Stimulated activated CD8-positive, alpha-beta memory T cell treated with anti-CD3 and anti-CD28 coated beads, Interleukin-15, amount 100 ng/mL, for 48 hours (primary cell): ENCODE measurements around the gene GRID2IP.
A peak's percentile ranks its signal among the peaks of the same experiment; 100 is the strongest.
"Not testable (repeated sequence)": the region's sequence is repeated elsewhere in the genome, so short reads cannot be mapped to it uniquely, and the experiment has no call there.

Experiments used
- DNase-seq, 2 donors: peaks; one replicate each; pipeline ENCODE4 v3.0.0-alpha.2; 2020; ENCODE audit warnings: low read depth in 2 of 2

The GRID2IP gene

DNA sequence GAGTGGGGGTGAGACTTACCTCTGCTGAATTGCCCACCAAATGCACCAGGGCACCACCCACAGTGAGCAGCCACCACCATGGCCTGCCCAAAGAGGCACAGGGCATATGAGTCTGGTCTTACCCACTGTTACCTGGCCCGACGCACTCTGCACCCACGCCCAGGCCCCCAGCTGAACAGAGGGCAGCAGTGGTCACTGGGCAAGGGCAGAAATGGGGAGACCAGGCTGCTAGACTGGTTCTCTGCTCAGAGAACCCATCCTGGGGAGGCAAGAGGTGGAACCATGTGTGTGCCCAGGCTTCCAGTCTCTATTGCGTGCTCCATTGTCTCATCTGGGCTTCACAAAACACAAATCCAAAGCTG lies 64.1 kb downstream of the GRID2IP start:
- DNase-seq = no peak

DNA sequence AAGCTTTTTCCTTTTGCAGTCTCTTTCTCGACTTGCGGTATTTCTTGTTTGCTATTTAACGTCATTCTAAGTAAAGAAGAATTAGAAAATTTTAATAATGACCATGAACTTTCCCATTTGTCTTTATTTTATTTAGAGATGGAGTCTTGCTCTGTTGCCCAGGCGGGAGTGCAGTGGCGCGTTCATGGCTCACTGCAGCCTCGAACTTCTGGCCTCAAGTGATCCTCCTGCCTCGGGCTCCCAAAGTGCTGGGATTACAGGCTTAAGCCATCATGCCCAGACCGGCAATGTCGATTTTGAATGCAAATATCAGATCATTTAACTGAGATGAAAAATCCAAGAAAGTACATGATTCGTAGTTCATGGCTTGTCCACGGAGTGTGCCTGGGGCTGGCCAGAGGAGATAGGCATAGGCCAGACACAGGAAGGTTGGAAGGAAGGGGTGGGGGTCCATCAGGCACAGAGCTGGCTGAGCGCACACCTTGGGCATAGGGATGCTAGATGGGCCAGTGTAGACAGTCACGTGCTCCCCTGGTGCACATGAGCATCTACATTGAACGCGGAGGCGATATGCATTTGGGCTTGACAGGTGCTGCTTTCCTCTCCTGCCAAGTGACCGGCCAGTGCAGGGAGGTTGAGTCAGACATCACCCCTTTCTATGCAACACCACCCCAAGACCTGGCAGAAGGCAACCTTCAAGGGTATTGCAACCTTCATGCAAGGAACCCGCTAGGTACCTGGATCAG lies 64.7 kb downstream of the GRID2IP start:
- DNase-seq = no peak

DNA sequence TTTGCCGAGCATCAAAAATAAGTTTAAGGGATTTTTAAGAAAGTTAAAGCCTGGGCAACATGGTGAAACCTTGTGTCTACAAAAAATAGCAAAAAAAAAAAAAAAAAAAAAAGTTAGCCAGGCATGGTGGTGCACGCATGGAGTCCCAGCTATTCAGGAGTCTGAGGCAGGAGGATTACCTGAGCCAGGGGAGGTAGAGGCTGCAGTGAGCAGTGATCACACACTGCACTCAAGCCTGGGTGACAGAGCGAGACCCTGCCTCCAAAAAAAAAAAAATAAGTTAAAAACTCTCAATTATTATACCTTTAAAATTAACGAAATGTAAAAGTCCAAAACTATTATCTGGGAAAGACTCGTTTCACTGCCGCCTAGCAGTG lies 68.5 kb downstream of the GRID2IP start:
- no peak for DNase-seq

DNA sequence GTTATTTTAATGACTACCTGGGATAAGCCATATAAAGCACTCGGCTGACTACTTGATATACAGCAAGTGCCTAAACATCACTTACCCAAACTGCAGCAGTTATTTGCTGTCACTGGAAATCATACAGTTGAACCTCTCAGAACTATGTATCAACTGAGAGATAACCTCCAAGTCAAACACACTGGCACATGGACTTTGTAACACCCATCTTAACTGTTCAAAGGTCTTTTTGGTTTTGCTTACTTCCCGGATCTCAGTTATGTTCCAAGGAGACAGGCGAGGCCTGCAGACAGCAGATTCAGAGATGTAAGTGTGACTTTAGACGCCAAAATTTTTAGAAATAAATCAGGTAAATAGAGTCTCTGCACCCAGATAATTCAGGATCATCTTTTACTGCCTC lies 69.0 kb downstream of the GRID2IP start:
- no peak for DNase-seq

DNA sequence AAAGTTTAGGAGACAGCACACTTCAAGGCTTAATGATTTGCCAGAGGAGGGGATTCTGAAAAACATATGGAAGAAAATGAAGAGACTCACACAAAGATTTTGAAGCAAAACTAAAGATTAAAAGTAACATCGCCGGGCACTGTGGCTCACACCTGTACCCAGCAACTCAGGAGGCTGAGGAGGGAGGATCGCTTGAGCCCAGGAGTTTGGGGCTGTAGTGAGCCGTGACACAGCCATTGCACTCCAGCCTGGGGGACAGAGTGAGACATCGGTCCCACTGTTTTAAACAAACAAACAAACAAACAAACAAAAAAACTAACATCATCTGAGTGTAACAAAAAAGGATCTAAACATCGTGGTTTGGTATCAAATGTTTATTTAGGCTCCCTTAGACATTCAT lies 69.8 kb downstream of the GRID2IP start:
- no peak for DNase-seq

DNA sequence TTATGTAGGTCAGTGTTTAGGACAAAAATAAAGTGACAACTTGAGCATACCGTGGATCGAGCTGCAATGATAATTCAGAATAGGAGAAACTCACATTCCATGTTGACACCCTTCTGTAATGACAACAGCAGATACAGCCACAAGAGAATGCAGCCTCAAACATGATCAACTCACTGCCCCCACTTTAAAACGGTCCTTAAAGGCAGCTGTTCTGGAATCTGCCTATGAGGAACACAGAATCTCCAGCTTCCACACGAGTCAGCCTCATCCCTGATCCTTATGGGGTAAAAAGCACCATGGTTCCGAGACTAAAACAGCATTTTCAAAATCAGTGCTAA lies 71.0 kb downstream of the GRID2IP start:
- no peak for DNase-seq

DNA sequence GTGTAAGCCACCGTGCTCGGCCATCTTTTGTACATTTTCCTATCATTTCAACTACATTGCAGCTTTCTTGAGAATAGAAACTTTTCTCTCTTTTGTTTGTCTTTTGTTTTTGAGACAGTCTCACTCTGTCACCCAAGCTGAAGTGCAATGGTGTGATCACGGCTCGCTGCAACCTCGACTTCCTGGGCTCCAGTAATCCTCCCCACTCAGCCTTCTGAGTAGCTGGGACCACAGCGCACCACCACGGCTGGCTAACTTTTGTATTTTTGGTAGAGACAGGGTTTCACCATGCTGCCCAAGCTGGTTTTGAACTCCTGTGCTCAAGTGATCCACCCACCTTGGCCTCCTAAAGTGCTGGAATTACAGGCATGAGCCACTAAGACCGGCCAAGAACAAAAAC lies 72.2 kb downstream of the GRID2IP start:
- peak in 1 of 2 donors; percentile 13 for DNase-seq

DNA sequence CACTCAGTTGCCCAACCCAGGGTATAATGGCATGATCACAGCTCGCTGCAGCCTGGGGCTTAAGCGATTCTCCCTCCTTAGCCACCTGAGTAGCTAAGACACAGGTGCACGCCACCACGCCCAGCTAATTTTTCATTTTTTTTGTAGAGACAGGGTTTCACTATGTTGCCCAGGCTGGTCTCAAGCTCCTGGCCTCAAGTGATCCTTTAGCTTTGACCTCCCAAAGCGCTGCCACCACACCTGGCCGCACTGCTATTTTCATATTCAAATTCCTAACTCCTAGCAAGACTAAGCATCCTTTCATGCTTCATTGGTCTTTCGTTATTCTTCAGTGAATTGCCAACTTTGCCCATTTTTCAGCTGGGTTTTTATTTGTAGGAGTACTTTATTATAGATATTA lies 73.1 kb downstream of the GRID2IP start:
- no peak for DNase-seq

DNA sequence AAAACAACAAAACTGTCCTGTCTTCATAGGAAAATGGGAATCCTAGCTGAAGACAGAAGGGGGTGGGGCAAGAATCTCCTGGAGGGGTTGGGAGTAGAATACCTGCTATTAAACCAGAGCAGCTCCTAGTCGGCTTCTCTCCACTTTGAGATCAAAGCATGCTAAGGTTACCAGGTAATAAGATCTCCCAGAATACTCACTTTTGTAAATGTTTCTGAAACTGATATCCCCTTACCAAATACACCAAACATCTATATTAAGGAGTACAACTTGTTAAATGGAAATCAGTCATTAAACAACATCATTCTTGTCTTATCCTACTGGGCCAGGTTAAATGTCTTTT lies 74.0 kb downstream of the GRID2IP start:
- no peak for DNase-seq

DNA sequence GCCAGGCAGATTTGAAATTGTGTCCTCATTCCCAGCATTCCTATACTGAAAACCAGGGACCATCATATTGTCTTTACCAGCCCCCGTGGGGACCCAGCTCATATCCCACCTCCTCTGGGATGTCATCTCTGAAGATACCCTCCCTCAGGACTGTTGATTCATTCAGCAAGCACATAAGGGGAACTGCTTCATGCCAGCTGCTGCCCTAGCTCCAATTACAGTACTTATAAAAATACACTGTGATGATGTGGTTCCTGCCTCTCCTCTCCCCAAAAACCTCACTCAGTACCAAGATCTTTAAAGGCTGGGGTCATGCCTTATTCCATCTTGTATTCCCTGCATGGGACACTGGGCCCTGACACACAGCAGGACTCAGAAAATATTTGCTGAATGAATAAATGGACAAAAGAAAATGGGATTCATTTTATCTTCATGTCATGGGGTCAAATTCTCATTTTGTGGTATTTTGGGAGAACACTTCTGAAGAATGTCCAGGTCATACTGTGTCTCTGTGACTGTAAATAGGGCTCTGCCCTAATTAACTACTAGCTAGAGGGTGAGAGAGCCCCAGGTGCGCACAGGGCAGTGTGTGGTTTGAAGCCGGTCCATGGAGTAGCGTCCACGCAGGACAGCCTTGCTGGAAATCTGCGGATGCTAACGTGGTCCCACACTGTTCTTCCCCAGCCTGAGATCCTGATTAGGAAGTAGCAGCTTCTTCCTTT lies 74.5 kb downstream of the GRID2IP start:
- DNase-seq = no peak

DNA sequence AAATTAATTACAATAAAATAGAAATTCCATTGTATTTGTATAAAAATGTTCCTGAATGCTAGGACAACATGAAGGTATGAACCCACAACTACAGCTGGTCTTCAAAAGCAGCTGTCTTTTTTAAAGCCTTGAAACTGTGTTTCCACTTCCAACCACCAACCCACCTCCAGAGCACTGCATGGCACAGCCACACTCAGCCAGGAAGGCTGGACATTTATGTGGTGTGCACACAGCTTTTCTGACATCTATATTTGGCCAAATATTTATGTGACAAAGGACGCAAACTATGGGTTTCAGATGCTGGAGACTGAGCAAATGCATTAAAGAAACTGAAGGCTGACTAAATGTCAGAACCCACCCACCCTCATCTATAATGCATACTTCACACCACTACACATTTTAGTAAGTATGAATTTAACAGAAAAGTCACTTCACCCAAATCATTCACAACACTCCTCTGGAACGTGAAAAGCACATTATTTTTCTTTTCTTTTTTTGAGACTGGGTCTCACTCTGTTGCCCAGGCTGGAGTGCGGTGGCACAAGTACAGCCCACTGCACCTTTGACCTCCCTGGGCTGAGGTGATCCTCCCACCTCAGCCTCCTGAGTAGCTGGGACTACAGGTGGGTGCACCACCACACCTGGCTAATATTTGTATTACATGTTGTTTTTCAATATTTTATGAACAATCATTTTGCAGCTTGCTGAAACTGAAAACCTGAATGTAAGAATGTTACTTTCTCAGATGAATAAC lies 75.7 kb downstream of the GRID2IP start:
- DNase-seq = no peak

DNA sequence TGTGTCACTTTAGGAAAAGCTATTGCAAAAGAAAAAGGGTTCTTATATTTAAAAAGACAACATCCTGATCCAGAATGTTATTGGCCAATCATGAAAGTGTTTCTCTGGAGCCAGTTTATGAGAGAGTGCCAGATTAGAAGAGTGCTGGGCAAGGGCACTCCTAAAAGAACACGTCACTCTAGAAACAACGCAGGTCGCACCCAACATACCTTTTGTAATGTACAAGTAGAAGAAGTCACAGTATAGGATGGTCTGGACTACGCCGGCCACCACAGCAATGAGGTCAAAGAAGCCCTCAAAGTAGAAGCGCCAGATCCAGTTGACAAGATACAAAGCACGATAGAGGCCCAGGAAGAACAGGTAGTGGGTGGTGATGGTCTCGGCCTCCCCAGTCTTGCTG lies 85.4 kb downstream of the GRID2IP start:
- DNase-seq = no peak

DNA sequence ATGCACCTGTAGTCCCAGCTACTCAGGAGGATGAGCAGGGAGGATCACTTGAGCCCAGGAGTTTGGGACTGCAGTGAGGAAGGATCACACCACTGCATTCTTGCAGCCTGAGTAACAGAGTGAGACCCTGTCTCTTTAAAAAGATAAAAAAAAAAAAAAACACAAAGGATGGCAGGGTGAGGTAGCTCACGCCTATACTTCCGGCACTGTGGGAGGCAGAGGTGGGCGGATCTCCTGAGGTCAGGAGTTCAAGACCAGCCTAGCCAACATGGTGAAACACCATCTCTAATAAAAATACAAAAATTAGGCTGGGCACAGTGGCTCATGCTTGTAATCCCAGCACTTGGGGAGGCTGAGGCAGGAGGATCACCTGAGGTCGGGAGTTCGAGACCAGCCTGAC lies 87.7 kb downstream of the GRID2IP start:
- DNase-seq = not testable (repeated sequence)

DNA sequence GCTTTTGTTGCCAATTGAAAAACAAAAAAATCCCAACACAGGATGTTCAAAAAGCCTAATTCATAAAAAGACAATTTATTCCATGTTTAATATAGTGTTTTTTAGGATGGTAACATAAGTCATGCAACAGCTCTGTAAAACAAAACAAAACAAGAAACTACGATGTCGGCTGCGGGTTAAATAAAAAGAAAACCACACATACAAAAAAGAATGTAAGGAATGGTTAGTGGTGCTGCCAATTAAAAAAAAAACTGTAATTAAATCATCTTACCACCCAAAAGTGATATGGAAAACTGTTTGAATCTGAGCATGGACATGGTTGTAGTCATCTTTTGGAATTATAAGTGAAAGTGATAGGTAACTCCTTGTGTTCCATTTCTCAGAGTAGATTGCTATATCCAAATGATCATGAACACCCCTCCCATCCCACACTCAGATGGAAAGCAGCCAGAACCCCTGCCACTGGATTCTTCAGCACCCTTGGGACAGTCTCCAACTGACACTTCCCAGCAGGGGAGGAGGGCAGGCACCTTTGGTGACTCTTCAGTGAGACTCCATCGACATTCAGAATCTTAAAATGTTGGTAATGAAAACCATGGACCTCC lies 89.2 kb downstream of the GRID2IP start:
- DNase-seq = no peak

DNA sequence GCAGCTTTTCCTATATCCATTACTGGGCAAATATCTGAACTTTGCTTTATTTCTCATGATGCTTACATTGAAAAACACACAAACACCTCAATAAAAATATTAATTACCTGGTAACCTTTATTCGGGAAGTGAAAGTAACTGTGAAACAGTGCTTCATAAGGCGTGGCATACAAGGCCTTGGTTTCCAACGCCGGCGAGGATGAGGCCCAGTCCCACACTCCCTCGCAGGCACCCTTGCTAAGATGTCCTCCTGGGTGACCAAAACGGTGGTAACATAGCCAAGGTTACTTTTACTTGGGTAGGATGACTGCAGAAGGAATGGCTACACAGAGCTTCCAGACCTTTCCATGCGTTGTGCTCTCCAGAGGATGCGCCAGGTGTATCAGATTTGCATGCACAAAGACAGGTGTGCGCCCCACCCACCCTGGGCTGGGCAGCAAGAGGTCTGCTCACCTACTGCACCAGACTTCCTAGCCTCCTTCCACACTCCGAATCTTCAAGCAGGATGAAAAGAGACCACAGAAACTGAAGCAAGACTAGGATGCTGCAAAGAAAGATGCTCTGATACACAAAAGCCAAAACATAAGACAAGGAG lies 90.2 kb downstream of the GRID2IP start:
- DNase-seq = no peak

DNA sequence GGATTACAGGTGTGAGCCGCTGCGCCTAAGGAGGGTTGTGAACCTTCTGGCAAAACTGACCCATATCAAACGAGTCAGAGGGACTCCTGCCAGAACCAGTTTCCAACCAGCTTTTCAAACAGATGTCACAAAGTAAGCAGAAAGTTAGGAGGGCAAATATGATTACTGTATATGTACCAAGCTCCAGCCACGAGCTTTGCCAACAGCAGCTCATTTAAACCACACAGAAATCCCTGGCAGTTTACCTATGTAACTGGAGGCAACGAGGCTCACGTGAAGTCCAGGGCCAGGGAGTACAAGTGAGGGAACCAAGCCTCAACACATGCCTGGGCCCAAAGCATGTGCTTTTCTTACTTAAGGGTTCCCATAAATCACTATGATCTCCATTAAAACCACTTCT lies 91.0 kb downstream of the GRID2IP start:
- DNase-seq = no peak

DNA sequence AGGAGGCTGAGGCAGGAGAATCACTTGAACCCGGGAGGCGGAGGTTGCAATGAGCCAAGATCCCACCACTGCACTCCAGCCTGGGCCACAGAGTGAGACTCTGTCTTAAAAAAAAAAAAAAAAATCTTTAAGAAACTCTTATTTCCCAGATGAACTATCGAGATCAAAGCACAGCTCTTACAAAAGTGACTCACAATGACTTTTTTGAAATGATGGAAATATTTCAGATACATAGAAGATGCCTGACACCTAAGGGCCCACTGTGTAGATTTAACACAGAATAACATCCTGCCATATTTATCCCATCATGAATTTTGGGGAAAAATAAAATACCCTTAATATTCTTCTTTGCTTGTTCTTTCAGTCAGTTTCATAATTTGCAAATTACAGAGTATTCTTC lies 92.6 kb downstream of the GRID2IP start:
- DNase-seq = not testable (repeated sequence)

DNA sequence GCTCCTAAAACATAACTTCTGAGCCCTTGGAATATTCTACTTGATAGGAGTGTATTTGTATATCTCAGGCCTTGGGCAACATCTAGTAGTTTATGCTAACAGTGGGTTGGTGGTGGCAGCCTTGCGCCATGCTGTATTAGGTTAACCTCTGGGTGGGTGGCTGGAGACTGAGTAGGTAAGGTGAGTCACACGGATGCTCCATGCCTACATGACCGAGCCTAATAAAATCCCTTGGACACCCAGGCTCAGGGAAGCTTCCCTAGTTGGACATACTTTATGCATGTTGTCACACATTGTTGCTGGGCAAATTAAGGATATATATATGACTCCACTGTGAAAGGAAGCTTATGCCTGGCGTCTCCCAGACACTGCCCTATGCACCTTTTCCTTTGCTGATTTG lies 97.5 kb downstream of the GRID2IP start:
- DNase-seq = no peak

DNA sequence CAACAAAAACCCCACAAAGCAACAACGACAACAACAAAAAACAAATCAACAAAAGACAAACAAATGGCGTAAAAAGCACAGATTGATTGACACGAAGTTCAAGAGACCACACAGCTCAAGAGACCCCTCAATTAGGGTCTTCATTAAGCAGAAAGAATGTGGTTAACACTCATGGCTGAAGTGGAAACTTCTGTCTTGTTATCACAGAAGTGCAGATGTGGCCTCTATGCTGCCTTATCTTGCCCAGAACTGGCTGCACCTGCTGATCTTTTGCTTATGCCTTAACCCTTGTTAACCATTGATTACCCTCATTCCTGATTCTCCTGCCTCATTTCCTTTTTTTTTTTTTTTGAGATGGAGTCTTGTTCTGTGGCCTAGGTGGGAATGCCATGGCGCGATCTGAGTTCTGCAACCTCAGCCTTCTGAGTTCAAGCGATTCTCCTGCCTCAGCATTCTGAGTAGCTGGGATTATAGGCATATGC lies 100.0 kb downstream of the GRID2IP start:
- no peak for DNase-seq

DNA sequence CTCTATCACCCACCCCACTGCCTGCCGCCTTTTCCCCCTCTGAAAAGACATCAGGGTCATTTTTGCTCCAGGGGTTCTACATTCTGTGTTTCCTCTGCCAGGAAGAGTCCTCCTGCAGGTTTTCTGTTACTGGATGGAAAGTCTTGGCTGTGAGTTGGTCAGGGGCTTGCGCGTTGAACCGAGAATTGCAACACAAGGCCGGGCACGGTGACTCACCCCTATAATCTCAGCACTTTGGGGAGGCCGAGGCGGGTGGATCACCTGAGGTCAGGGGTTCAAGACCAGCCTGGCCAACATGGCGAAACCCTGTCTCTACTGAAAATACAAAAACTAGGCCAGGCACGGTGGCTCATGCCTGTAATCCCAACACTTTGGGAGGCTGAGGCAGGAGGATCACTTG lies 100.7 kb downstream of the GRID2IP start:
- DNase-seq = not testable (repeated sequence)

DNA sequence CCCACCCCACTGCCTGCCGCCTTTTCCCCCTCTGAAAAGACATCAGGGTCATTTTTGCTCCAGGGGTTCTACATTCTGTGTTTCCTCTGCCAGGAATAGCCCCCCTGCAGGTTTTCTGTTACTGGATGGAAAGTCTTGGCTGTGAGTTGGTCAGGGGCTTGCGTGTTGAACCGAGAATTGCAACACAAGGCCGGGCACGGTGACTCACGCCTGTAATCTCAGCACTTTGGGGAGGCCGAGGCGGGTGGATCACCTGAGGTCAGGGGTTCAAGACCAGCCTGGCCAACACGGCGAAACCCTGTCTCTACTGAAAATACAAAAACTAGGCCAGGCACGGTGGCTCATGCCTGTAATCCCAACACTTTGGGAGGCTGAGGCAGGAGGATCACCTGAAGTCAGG lies 101.4 kb downstream of the GRID2IP start:
- DNase-seq = not testable (repeated sequence)

DNA sequence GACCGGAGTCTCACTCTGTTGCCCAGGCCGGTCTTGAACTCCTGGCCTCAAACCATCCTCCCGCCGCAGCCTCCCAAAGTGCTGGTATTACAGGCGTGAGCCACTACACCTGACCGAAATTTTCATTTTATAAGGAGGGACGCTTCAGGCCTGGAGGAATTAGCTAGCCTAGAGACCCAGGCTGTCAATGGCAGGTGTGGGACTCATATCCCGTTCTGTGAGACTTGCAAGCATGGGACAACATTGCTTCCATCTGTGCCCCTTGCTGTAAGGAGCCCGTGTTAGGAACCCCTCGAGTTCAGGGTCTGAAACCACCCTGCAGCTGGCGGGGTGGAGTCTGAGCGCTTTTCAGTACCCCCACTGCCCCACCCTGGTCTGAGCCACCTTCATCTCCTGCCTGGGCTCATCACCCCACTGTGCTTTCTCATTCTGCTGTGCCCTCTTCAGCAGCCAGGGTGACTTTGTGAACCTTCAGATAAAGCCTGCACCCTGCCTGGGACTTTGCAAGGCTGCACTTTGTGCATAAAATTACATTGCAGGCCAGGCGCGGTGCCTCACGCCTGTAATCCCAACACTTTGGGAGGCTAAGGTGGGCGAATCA lies 102.2 kb downstream of the GRID2IP start:
- no peak for DNase-seq
